Measurements from ENCODE around the gene LYZL1. TPM values are rescaled to one million over a fixed set of nuclear protein-coding genes. Genes with fewer than 3 reads are reported as not detected.
"Not testable (repeated sequence)": the region's sequence is repeated elsewhere in the genome, so short reads cannot be mapped to it uniquely, and the experiment has no call there.

LYZL1 gene
- total and polyA plus RNA-seq, 12 donors, result not detected

- 50 to 62% methylated on average over 13 of the region's 13 CpGs for WGBS, 2 donors
- Histone ChIP-seq H3K4me1 (peaks cover 0 to 41% (median 26%) of the 10 kb centered on the region in 9 donors), H3K27ac (peak overlapping the region; percentile 0 to 85 (median 74)), H3K9me3 (no peaks in the 10 kb centered on the region), H3K36me3 (no peaks in the 10 kb centered on the region), H3K4me3 (peak overlapping the region in 1 of 10 donors; percentile 5), H3K27me3 (peaks cover 0 to 5% (median 0%) of the 10 kb centered on the region in 7 donors)
- DNase-seq (no peak), ATAC-seq (peak in 1 of 8 donors; percentile 15)
- no peak for TF ChIP-seq CTCF (IDR thresholded peaks at IDR 0.05)
- intact Hi-C loops (cut with DNase I), result no loop called here
Observed at GRCh38 chr10:29319205-29319781, 30.4 kb downstream of the LYZL1 start.

GRCh38 chr10:29320680-29321121 is 31.8 kb downstream of the LYZL1 start:
- DNase-seq; H3K27me3 ChIP-seq; H3K9me3 ChIP-seq; intact Hi-C loops (cut with DNase I); H3K36me3 ChIP-seq; H3K4me3 ChIP-seq; ATAC-seq; H3K27ac ChIP-seq: not testable (repeated sequence)
- peaks cover 0 to 45% (median 26%) of the 10 kb centered on the region in 9 donors for H3K4me1 ChIP-seq
- 89 to 95% methylated on average over 5 of the region's 5 CpGs for WGBS, 2 donors

- Histone ChIP-seq H3K27me3 (peaks cover 0 to 5% (median 0%) of the 10 kb centered on the region in 7 donors), H3K4me3 (no peak overlapping the region), H3K36me3 (no peaks in the 10 kb centered on the region), H3K9me3 (no peaks in the 10 kb centered on the region), H3K27ac (peak overlapping the region in 1 of 10 donors; percentile 88), H3K4me1 (peaks cover 0 to 45% (median 26%) of the 10 kb centered on the region in 9 donors)
- intact Hi-C loops (cut with DNase I), result no loop called here
- DNase-seq (no peak), ATAC-seq (no peak)
- TF ChIP-seq CTCF (IDR thresholded peaks at IDR 0.05), result no peak
- WGBS, 2 donors, result 92 to 94% methylated on average over 8 of the region's 8 CpGs
Observed at GRCh38 chr10:29321656-29322055, 32.8 kb downstream of the LYZL1 start.

GRCh38 chr10:29322918-29323317 is 34.0 kb downstream of the LYZL1 start:
- H3K36me3 ChIP-seq, result no peaks in the 10 kb centered on the region
- peaks cover 0 to 43% (median 24%) of the 10 kb centered on the region in 9 donors for H3K4me1 ChIP-seq
- no peak for TF ChIP-seq CTCF (IDR thresholded peaks at IDR 0.05)
- 33 to 46% methylated on average over 5 of the region's 5 CpGs for WGBS, 2 donors
- peaks cover 0 to 5% (median 0%) of the 10 kb centered on the region in 7 donors for H3K27me3 ChIP-seq
- H3K9me3 ChIP-seq, result no peaks in the 10 kb centered on the region
- H3K4me3 ChIP-seq, result no peak overlapping the region
- DNase-seq, result peak in 1 of 2 donors; percentile 36
- H3K27ac ChIP-seq, result peak overlapping the region; percentile 40 to 88 (median 76)
- peak; percentile 27 to 84 (median 70) for ATAC-seq
- intact Hi-C loops (cut with DNase I), result no loop called here

GRCh38 chr10:29323367-29323766 is 34.5 kb downstream of the LYZL1 start:
- DNase-seq (no peak), ATAC-seq (no peak)
- no peak for TF ChIP-seq CTCF (IDR thresholded peaks at IDR 0.05)
- peaks cover 0 to 5% (median 0%) of the 10 kb centered on the region in 7 donors for H3K27me3 ChIP-seq
- intact Hi-C loops (cut with DNase I), result no loop called here
- H3K36me3 ChIP-seq, result no peaks in the 10 kb centered on the region
- no peak overlapping the region for H3K4me3 ChIP-seq
- peak overlapping the region; percentile 40 to 88 (median 76) for H3K27ac ChIP-seq
- WGBS, 2 donors, result 47 to 57% methylated on average over 5 of the region's 5 CpGs
- peaks cover 0 to 38% (median 20%) of the 10 kb centered on the region in 9 donors for H3K4me1 ChIP-seq
- H3K9me3 ChIP-seq, result no peaks in the 10 kb centered on the region
